ENCODE data around the gene RAB25. TPM values are rescaled to one million over a fixed set of nuclear protein-coding genes. Genes with fewer than 3 reads are reported as not detected.

RAB25 gene
- total RNA-seq, 1 donor from 2014 or later: 3.1 TPM

GRCh38 chr1:156054500-156055280 is 6.3 kb upstream of the RAB25 start, which contains the start of gene LAMTOR2:
TSS of gene LAMTOR2 (plus strand) at chr1:156054782. CDS start at chr1:156054890, 108 bp downstream.
- TF ChIP-seq CTCF (IDR thresholded peaks at IDR 0.05; ENCODE audit: insufficient read depth, low read depth, low read length): no peak
- no peak for TF ChIP-seq EZH2 (IDR thresholded peaks at IDR 0.05; ENCODE audit: insufficient read depth, low read length)

GRCh38 chr1:156055281-156056048 is 5.5 kb upstream of the RAB25 start:
- Histone ChIP-seq H3K4me3 (ENCODE audit: insufficient read depth, low read depth, low read length) (peak overlapping the region; percentile 95), H3K4me1 (ENCODE audit: insufficient read depth, low read length) (peaks cover 6% of the 10 kb centered on the region), H3K27ac (ENCODE audit: low read depth, low read length) (peak overlapping the region; percentile 45), H3K4me2 (ENCODE audit: low read length) (peak overlapping the region; percentile 99), H3K9me3 (ENCODE audit: insufficient read depth, low read depth, low read length) (no peaks in the 10 kb centered on the region), H3K9ac (ENCODE audit: low read length) (peak overlapping the region; percentile 90), H3K36me3 (ENCODE audit: insufficient read depth, low read length) (no peaks in the 10 kb centered on the region), H2AFZ (ENCODE audit: low read depth, low read length) (peak overlapping the region; percentile 90), H3K79me2 (ENCODE audit: insufficient read depth, low read length) (peaks cover 40% of the 10 kb centered on the region), H3K27me3 (ENCODE audit: insufficient read depth, low read length) (no peaks in the 10 kb centered on the region), H4K20me1 (ENCODE audit: insufficient read depth, low read length) (peaks cover 24% of the 10 kb centered on the region)
- Mint-ChIP-seq H3K27ac (ENCODE audit: unreplicated experiment) (peak overlapping the region; percentile 63), H3K9me3 (ENCODE audit: unreplicated experiment) (no peaks in the 10 kb centered on the region), H3K4me3 (ENCODE audit: unreplicated experiment) (peak overlapping the region; percentile 94), H3K27me3 (ENCODE audit: low read depth, unreplicated experiment) (no peaks in the 10 kb centered on the region), H3K36me3 (ENCODE audit: low read depth, unreplicated experiment) (peaks cover 21% of the 10 kb centered on the region), H3K4me1 (ENCODE audit: low read depth, unreplicated experiment) (peaks cover 8% of the 10 kb centered on the region)
- TF ChIP-seq EZH2 (IDR thresholded peaks at IDR 0.05; ENCODE audit: insufficient read depth, low read length) (no peak), CTCF (IDR thresholded peaks at IDR 0.05; ENCODE audit: insufficient read depth, low read depth, low read length) (no peak)
- FAIRE-seq (no peak), DNase-seq (ENCODE audit: low read depth) (no peak)

More at GRCh38 chr1:156054500-156055280, 6.3 kb upstream of the RAB25 start, which contains the start of gene LAMTOR2:
- H3K36me3 ChIP-seq (ENCODE audit: insufficient read depth, low read length): peaks cover 5% of the 10 kb centered on the region
- no peaks in the 10 kb centered on the region for H3K27me3 ChIP-seq (ENCODE audit: insufficient read depth, low read length)
- peak within 1 kb of the TSS; percentile 97 for H3K27ac Mint-ChIP-seq (ENCODE audit: unreplicated experiment)
- peak within 1 kb of the TSS; percentile 94 for H3K4me3 Mint-ChIP-seq (ENCODE audit: unreplicated experiment)
- H3K9me3 Mint-ChIP-seq (ENCODE audit: unreplicated experiment): no peaks in the 10 kb centered on the region
- H4K20me1 ChIP-seq (ENCODE audit: insufficient read depth, low read length): peaks cover 26% of the 10 kb centered on the region
- peak within 1 kb of the TSS; percentile 90 for H3K9ac ChIP-seq (ENCODE audit: low read length)
- no peak for FAIRE-seq
- H3K9me3 ChIP-seq (ENCODE audit: insufficient read depth, low read depth, low read length): no peaks in the 10 kb centered on the region
- no peaks in the 10 kb centered on the region for H3K27me3 Mint-ChIP-seq (ENCODE audit: low read depth, unreplicated experiment)
- H3K4me1 ChIP-seq (ENCODE audit: insufficient read depth, low read length): peaks cover 6% of the 10 kb centered on the region
- peak within 1 kb of the TSS; percentile 93 for H3K27ac ChIP-seq (ENCODE audit: low read depth, low read length)
- H2AFZ ChIP-seq (ENCODE audit: low read depth, low read length): peak within 1 kb of the TSS; percentile 90
- H3K4me1 Mint-ChIP-seq (ENCODE audit: low read depth, unreplicated experiment): peaks cover 10% of the 10 kb centered on the region
- peak within 1 kb of the TSS; percentile 99 for H3K4me2 ChIP-seq (ENCODE audit: low read length)
- H3K4me3 ChIP-seq (ENCODE audit: insufficient read depth, low read depth, low read length): peak within 1 kb of the TSS; percentile 95
- peaks cover 40% of the 10 kb centered on the region for H3K79me2 ChIP-seq (ENCODE audit: insufficient read depth, low read length)
- DNase-seq (ENCODE audit: low read depth): peak; percentile 84
- H3K36me3 Mint-ChIP-seq (ENCODE audit: low read depth, unreplicated experiment): peaks cover 29% of the 10 kb centered on the region

Measured in astrocyte (in vitro differentiated cells and primary cell).